Kidney (tissue), 14 donors: ENCODE data around the gene TMEM154. TPM values are rescaled to one million over a fixed set of nuclear protein-coding genes. Genes with fewer than 3 reads are reported as not detected.

Source experiments
- DNase-seq, 5 donors: peaks; one replicate each; pipeline ENCODE4 v3.0.0-alpha.2; 2013 to 2020
- FAIRE-seq: peaks from 2 replicates; lab custom pipeline; 2012; peaks lifted over from hg19 to GRCh38; lab: Jason Lieb, UNC
- H3K27ac ChIP-seq, 2 donors: one replicate each; pipeline ENCODE4 v1.7.0; 2013; ENCODE audit warnings: low read depth in 2 of 2, low read length in 2 of 2, inconsistent platforms in 1 of 2
- H3K27me3 ChIP-seq: one replicate; pipeline ENCODE4 v1.7.1; 2013; ENCODE audit warnings: low read length, inconsistent platforms; ENCODE audit not compliant: control insufficient read depth, insufficient read depth
- H3K36me3 ChIP-seq, 3 donors: one replicate each; pipeline versions ENCODE4 v1.7.0 to v1.7.1; 2013; ENCODE audit warnings: low read length in 3 of 3, control low read depth in 1 of 3, inconsistent platforms in 1 of 3; ENCODE audit not compliant: insufficient read depth in 3 of 3, control insufficient read depth in 2 of 3
- H3K4me1 ChIP-seq, 3 donors: one replicate each; pipeline versions ENCODE4 v1.7.0 to v1.7.1; 2013; ENCODE audit warnings: low read length in 3 of 3, inconsistent platforms in 1 of 3, low read depth in 1 of 3; ENCODE audit not compliant: control insufficient read depth in 2 of 3, insufficient read depth in 2 of 3
- H3K4me3 ChIP-seq, 3 donors: one replicate each; pipeline versions ENCODE4 v1.7.0 to v1.8.1; 2013; ENCODE audit warnings: low read length in 3 of 3, control low read depth in 1 of 3, inconsistent platforms in 1 of 3
- H3K9ac ChIP-seq, 3 donors: one replicate each; pipeline versions ENCODE4 v1.7.0 to v1.7.1; 2013; ENCODE audit warnings: low read length in 3 of 3, control low read depth in 1 of 3, inconsistent platforms in 1 of 3
- H3K9me3 ChIP-seq, 3 donors: one replicate each; pipeline versions ENCODE4 v1.7.0 to v1.7.1; 2013; ENCODE audit warnings: low read length in 3 of 3, control low read depth in 1 of 3, inconsistent platforms in 1 of 3; ENCODE audit not compliant: control insufficient read depth in 2 of 3, insufficient read depth in 1 of 3
- CTCF ChIP-seq: IDR thresholded peaks from 3 replicates; pipeline ENCODE4 v1.5.1; 2012; ENCODE audit warnings: mild to moderate bottlenecking, moderate library complexity, borderline replicate concordance; ENCODE audit not compliant: insufficient read depth; ENCODE audit errors: extremely low read depth
- intact Hi-C: fragments of 100-400 bp; cut with DNase I; formaldehyde crosslinking; loops from one replicate; pipeline ENCODE4 v1.11.1; 2022
- polyA plus RNA-seq: library from polyadenylated mRNA; stranded (reverse); fragments of 350-450 nt; fragmentation: Illumina TruSeq; extraction: RNeasy Lipid Tissue Mini Kit (QIAGEN cat#74804); gene quantifications from one replicate; pipeline ENCODE4 v1.2.3, GENCODE V29; 2014; ENCODE audit warnings: low read depth, low replicate concordance; ENCODE audit not compliant: insufficient read depth
- total RNA-seq: library from RNA; stranded (reverse); fragmentation: NEBNext Ultra II Directional; extraction: Animal tissue kit (Norgen Biotek cat#: 25700); gene quantifications from one replicate; pipeline ENCODE4 v1.2.1, GENCODE V29; 2021
- donor health status: control.
- donor health status: control.
- donor health status: control.
- donor health status: control.
- donor health status: control.
- donor health status: DM: yes; HTN: yes; CAD: no.
- donor health status: Normal renal cell carcinoma (clear cell type).

TMEM154 gene
- total and polyA plus RNA-seq, 2 donors from 2014 or later: 0.09 to 11.0 TPM

DNA sequence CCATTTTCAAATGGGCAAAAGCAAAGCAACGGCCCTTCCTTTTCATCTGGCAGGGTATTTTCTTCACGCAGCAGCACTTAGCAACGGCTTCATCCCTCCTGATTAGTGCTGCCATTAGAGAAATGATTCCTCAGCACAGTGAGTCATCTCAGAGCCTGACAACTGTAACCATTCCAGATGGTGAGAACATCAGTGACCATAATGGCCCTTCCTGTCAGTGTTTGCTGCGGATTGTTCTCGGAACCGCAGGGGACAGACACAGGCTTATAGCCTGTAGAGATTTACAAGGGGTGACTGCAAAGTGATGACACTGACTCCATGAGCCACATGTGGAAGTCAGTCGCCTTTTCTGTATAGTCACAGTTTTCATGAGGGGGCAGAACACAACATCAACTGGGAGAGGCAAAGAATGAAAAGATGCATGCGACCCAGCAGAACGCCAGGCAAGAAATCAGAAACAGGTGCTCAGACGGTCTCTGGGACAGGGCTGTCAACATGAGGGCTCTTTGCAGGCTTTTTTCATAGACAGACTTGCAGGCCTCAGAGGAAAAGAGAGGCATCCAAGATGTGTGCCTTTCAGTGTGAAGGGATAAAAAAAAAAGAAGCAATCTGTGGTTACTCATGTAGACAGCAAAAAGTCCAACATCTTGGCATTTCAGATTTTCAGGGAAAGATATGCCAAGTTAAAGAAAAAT, 74.0 kb downstream of the TMEM154 start:
- TF ChIP-seq CTCF: no peak
- Histone ChIP-seq H3K9ac (no peak overlapping the region), H3K27ac (no peak overlapping the region), H3K4me3 (no peak overlapping the region), H3K9me3 (no peaks in the 10 kb centered on the region), H3K36me3 (no peaks in the 10 kb centered on the region), H3K27me3 (no peaks in the 10 kb centered on the region), H3K4me1 (no peaks in the 10 kb centered on the region)
- no peak for DNase-seq
- FAIRE-seq: no peak
- intact Hi-C loops: no loop called here

DNA sequence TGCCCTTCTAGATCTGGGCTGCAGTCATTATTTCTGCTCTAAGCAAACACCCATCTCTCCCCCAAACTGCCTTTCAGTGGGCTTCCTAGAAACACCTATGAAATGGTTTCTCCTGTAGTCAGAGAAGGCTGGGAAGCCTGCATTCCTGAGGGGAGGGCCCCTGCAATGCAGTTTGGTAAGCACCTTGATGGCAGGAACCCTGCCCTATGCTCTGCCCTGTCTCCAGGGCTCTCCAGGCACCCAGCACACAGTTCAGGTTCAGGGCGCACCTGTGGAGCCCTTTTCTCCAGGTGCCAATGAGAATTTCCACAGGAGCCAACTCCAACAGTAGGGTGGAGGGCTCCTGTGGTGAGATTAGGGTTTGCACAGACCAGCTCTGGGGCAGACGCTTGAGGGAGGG, 74.8 kb downstream of the TMEM154 start:
- no peaks in the 10 kb centered on the region for H3K4me1 ChIP-seq
- DNase-seq (no peak), FAIRE-seq (no peak)
- H3K27me3 ChIP-seq: no peaks in the 10 kb centered on the region
- H3K9me3 ChIP-seq: no peaks in the 10 kb centered on the region
- intact Hi-C loops: no loop called here
- no peak overlapping the region for H3K27ac ChIP-seq
- TF ChIP-seq CTCF: no peak
- H3K36me3 ChIP-seq: no peaks in the 10 kb centered on the region
- H3K4me3 ChIP-seq: no peak overlapping the region
- H3K9ac ChIP-seq: no peak overlapping the region

DNA sequence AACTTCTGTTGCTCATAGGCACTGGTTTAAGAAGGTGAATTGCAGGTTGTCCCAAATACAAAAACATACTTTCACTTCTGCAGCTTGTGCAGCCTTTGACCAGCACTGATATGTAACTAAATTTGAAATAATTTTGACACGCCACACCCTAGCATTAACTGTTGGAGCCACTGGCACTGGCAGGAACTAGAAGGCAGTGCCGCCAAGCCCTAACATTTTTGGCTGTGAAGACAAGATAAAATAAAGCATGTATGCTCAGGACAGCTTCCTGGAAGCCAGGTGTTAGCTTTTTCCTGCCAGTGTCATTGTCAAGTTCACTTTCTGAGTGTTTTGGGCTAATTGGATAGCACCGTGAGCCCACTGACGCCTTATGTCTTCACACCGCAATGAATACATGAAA, 78.6 kb downstream of the TMEM154 start:
- Histone ChIP-seq H3K9me3 (no peaks in the 10 kb centered on the region), H3K36me3 (no peaks in the 10 kb centered on the region), H3K27ac (no peak overlapping the region), H3K4me1 (no peaks in the 10 kb centered on the region), H3K27me3 (no peaks in the 10 kb centered on the region), H3K9ac (no peak overlapping the region), H3K4me3 (no peak overlapping the region)
- intact Hi-C loops: no loop called here
- FAIRE-seq: no peak
- no peak for DNase-seq
- no peak for TF ChIP-seq CTCF

- DNase-seq (no peak), FAIRE-seq (no peak)
- no peak overlapping the region for H3K27ac ChIP-seq
- no peaks in the 10 kb centered on the region for H3K9me3 ChIP-seq
- TF ChIP-seq CTCF: no peak
- H3K27me3 ChIP-seq: no peaks in the 10 kb centered on the region
- H3K36me3 ChIP-seq: no peaks in the 10 kb centered on the region
- intact Hi-C loops: no loop called here
- H3K4me3 ChIP-seq: no peak overlapping the region
- no peak overlapping the region for H3K9ac ChIP-seq
- H3K4me1 ChIP-seq: no peaks in the 10 kb centered on the region
These were observed 80.2 kb downstream of the TMEM154 start for GRCh38 chr4:152599636-152600035.
